ENCODE results near the gene ELMO2. TPM values are rescaled to one million over a fixed set of nuclear protein-coding genes. Genes with fewer than 3 reads are reported as not detected.
A peak's percentile ranks its signal among the peaks of the same experiment; 100 is the strongest.

ELMO2 gene
- total RNA-seq, 1 donor from 2014 or later: 63.2 TPM

- intact Hi-C loops (cut with micrococcal nuclease): no loop called here
- H3K4me1 Mint-ChIP-seq (ENCODE audit: low read depth): no peaks in the 10 kb centered on the region
- no peak overlapping the region for H3K4me3 Mint-ChIP-seq (ENCODE audit: low read depth)
- no peaks in the 10 kb centered on the region for H3K27me3 Mint-ChIP-seq (ENCODE audit: low read depth)
- peaks cover 68% of the 10 kb centered on the region for H3K36me3 Mint-ChIP-seq (ENCODE audit: low read depth)
- DNase-seq (ENCODE audit: low spot score): no peak
- H3K27ac Mint-ChIP-seq: no peak overlapping the region
- H3K9me3 Mint-ChIP-seq: no peaks in the 10 kb centered on the region
These were observed 30.6 kb downstream of the ELMO2 start for GRCh38 chr20:46375771-46376170.

- DNase-seq (ENCODE audit: low spot score): no peak
- no peak overlapping the region for H3K27ac Mint-ChIP-seq
- H3K36me3 Mint-ChIP-seq (ENCODE audit: low read depth): peaks cover 77% of the 10 kb centered on the region
- peaks cover 2% of the 10 kb centered on the region for H3K4me1 Mint-ChIP-seq (ENCODE audit: low read depth)
- H3K4me3 Mint-ChIP-seq (ENCODE audit: low read depth): no peak overlapping the region
- no peaks in the 10 kb centered on the region for H3K27me3 Mint-ChIP-seq (ENCODE audit: low read depth)
- intact Hi-C loops (cut with micrococcal nuclease): no loop called here
- no peaks in the 10 kb centered on the region for H3K9me3 Mint-ChIP-seq
These were observed 32.0 kb downstream of the ELMO2 start for GRCh38 chr20:46374383-46374782.

GRCh38 chr20:46371656-46372055, 34.8 kb downstream of the ELMO2 start:
- Mint-ChIP-seq H3K9me3 (no peaks in the 10 kb centered on the region), H3K27me3 (ENCODE audit: low read depth) (no peaks in the 10 kb centered on the region), H3K36me3 (ENCODE audit: low read depth) (peaks cover 89% of the 10 kb centered on the region), H3K4me1 (ENCODE audit: low read depth) (peaks cover 17% of the 10 kb centered on the region), H3K4me3 (ENCODE audit: low read depth) (no peak overlapping the region), H3K27ac (no peak overlapping the region)
- DNase-seq (ENCODE audit: low spot score): no peak
- intact Hi-C loops (cut with micrococcal nuclease): no loop called here

- DNase-seq (ENCODE audit: low spot score): no peak
- Mint-ChIP-seq H3K4me3 (ENCODE audit: low read depth) (no peak overlapping the region), H3K36me3 (ENCODE audit: low read depth) (peaks cover 88% of the 10 kb centered on the region)
These were observed 37.5 kb downstream of the ELMO2 start for GRCh38 chr20:46368902-46369268.

GRCh38 chr20:46367967-46368901, 38.2 kb downstream of the ELMO2 start:
- Mint-ChIP-seq H3K4me3 (ENCODE audit: low read depth) (no peak overlapping the region), H3K27me3 (ENCODE audit: low read depth) (no peaks in the 10 kb centered on the region), H3K27ac (peak overlapping the region; percentile 67), H3K9me3 (no peaks in the 10 kb centered on the region), H3K4me1 (ENCODE audit: low read depth) (peaks cover 32% of the 10 kb centered on the region), H3K36me3 (ENCODE audit: low read depth) (peaks cover 89% of the 10 kb centered on the region)
- no peak for DNase-seq (ENCODE audit: low spot score)
- intact Hi-C loops (cut with micrococcal nuclease): no loop called here

More at GRCh38 chr20:46368902-46369268, 37.5 kb downstream of the ELMO2 start:
- H3K4me1 Mint-ChIP-seq (ENCODE audit: low read depth): peaks cover 26% of the 10 kb centered on the region
- intact Hi-C loops (cut with micrococcal nuclease): no loop called here
- H3K9me3 Mint-ChIP-seq: no peaks in the 10 kb centered on the region
- no peaks in the 10 kb centered on the region for H3K27me3 Mint-ChIP-seq (ENCODE audit: low read depth)
- peak overlapping the region; percentile 67 for H3K27ac Mint-ChIP-seq

GRCh38 chr20:46367234-46367633, 39.2 kb downstream of the ELMO2 start:
- Mint-ChIP-seq H3K27ac (no peak overlapping the region), H3K27me3 (ENCODE audit: low read depth) (no peaks in the 10 kb centered on the region), H3K9me3 (no peaks in the 10 kb centered on the region), H3K4me1 (ENCODE audit: low read depth) (peaks cover 42% of the 10 kb centered on the region), H3K36me3 (ENCODE audit: low read depth) (peaks cover 86% of the 10 kb centered on the region), H3K4me3 (ENCODE audit: low read depth) (no peak overlapping the region)
- intact Hi-C loops (cut with micrococcal nuclease): no loop called here
- DNase-seq (ENCODE audit: low spot score): no peak

GRCh38 chr20:46366826-46367225, 39.6 kb downstream of the ELMO2 start:
- Mint-ChIP-seq H3K4me3 (ENCODE audit: low read depth) (no peak overlapping the region), H3K27ac (no peak overlapping the region), H3K36me3 (ENCODE audit: low read depth) (peaks cover 85% of the 10 kb centered on the region), H3K27me3 (ENCODE audit: low read depth) (no peaks in the 10 kb centered on the region), H3K9me3 (no peaks in the 10 kb centered on the region), H3K4me1 (ENCODE audit: low read depth) (peaks cover 45% of the 10 kb centered on the region)
- DNase-seq (ENCODE audit: low spot score): no peak
- intact Hi-C loops (cut with micrococcal nuclease): no loop called here

- no peak for DNase-seq (ENCODE audit: low spot score)
- Mint-ChIP-seq H3K36me3 (ENCODE audit: low read depth) (peaks cover 83% of the 10 kb centered on the region), H3K27ac (peak overlapping the region; percentile 8), H3K27me3 (ENCODE audit: low read depth) (no peaks in the 10 kb centered on the region), H3K4me3 (ENCODE audit: low read depth) (no peak overlapping the region), H3K9me3 (no peaks in the 10 kb centered on the region), H3K4me1 (ENCODE audit: low read depth) (peaks cover 55% of the 10 kb centered on the region)
- intact Hi-C loops (cut with micrococcal nuclease): no loop called here
These were observed 40.8 kb downstream of the ELMO2 start for GRCh38 chr20:46365487-46366220.

GRCh38 chr20:46364670-46365486, 41.5 kb downstream of the ELMO2 start:
- Mint-ChIP-seq H3K9me3 (no peaks in the 10 kb centered on the region), H3K27ac (peak overlapping the region; percentile 75), H3K4me1 (ENCODE audit: low read depth) (peaks cover 55% of the 10 kb centered on the region), H3K4me3 (ENCODE audit: low read depth) (peak overlapping the region; percentile 88), H3K36me3 (ENCODE audit: low read depth) (peaks cover 75% of the 10 kb centered on the region), H3K27me3 (ENCODE audit: low read depth) (no peaks in the 10 kb centered on the region)
- intact Hi-C loops (cut with micrococcal nuclease): loop anchor here (1.0 to 5.0 kb wide), 3 partner anchors 36 to 322 kb away; partner anchors contain the start of genes ELMO2 and TP53RK
- DNase-seq (ENCODE audit: low spot score): no peak

GRCh38 chr20:46363874-46364669, 42.3 kb downstream of the ELMO2 start:
- Mint-ChIP-seq H3K27me3 (ENCODE audit: low read depth) (no peaks in the 10 kb centered on the region), H3K4me1 (ENCODE audit: low read depth) (peaks cover 50% of the 10 kb centered on the region), H3K27ac (peak overlapping the region; percentile 87), H3K36me3 (ENCODE audit: low read depth) (peaks cover 73% of the 10 kb centered on the region), H3K9me3 (no peaks in the 10 kb centered on the region), H3K4me3 (ENCODE audit: low read depth) (peak overlapping the region; percentile 88)
- intact Hi-C loops (cut with micrococcal nuclease): loop anchor here (1.0 to 5.0 kb wide), 3 partner anchors 37 to 323 kb away; partner anchors contain the start of genes ELMO2 and TP53RK
- DNase-seq (ENCODE audit: low spot score): peak; percentile 84

- Mint-ChIP-seq H3K27me3 (ENCODE audit: low read depth) (no peaks in the 10 kb centered on the region), H3K9me3 (no peaks in the 10 kb centered on the region), H3K36me3 (ENCODE audit: low read depth) (peaks cover 64% of the 10 kb centered on the region), H3K27ac (peak overlapping the region; percentile 87), H3K4me1 (ENCODE audit: low read depth) (peaks cover 41% of the 10 kb centered on the region), H3K4me3 (ENCODE audit: low read depth) (peak overlapping the region; percentile 88)
- DNase-seq (ENCODE audit: low spot score): no peak
- intact Hi-C loops (cut with micrococcal nuclease): loop anchor here (5.0 kb wide), 1 partner anchor 324 kb away; the partner anchor contains the start of gene TP53RK
These were observed 43.2 kb downstream of the ELMO2 start for GRCh38 chr20:46362921-46363867.

Data from activated T-helper 2 cell treated with anti-CD3 and anti-CD28 coated beads, Interferon-gamma antibody, Interleukin-2, Interleukin-4, amounts not matched to agents 10 μg/mL and 5 μg/mL and 100 μg/mL, durations not matched to agents 14 hours and 24 hours and 36 hours (primary cell).